ENCODE data around the gene DPEP2NB.
"Not testable (repeated sequence)": the region's sequence is repeated elsewhere in the genome, so short reads cannot be mapped to it uniquely, and the experiment has no call there.

DPEP2NB gene

GRCh38 chr16:67998231-67998778 lies 17.4 kb downstream of the DPEP2NB start:
- not testable (repeated sequence) for H3K27ac ChIP-seq, H2AFZ ChIP-seq, H3K9ac ChIP-seq

GRCh38 chr16:67996666-67997065 lies 19.0 kb downstream of the DPEP2NB start:
- no peak overlapping the region for H2AFZ ChIP-seq
- no peak for TF ChIP-seq CTCF (IDR thresholded peaks at IDR 0.05)
- H3K79me2 ChIP-seq = no peaks in the 10 kb centered on the region
- no peak overlapping the region for H3K4me3 ChIP-seq (ENCODE audit: low read depth, low read length)
- H3K4me2 ChIP-seq (ENCODE audit: low read length) = no peak overlapping the region
- no peaks in the 10 kb centered on the region for H3K9me3 ChIP-seq (ENCODE audit: control insufficient read depth, low read length)
- H3K4me1 ChIP-seq = no peaks in the 10 kb centered on the region
- H3K9ac ChIP-seq = no peak overlapping the region
- no peak overlapping the region for H3K27ac ChIP-seq
- no peaks in the 10 kb centered on the region for H3K36me3 ChIP-seq (ENCODE audit: control insufficient read depth, insufficient read depth, low read length)
- no peaks in the 10 kb centered on the region for H3K27me3 ChIP-seq (ENCODE audit: control insufficient read depth, insufficient read depth, low read length)

More at GRCh38 chr16:67998231-67998778, 17.4 kb downstream of the DPEP2NB start:
- H3K4me3 ChIP-seq (ENCODE audit: low read depth, low read length); H3K4me2 ChIP-seq (ENCODE audit: low read length); H3K27me3 ChIP-seq (ENCODE audit: control insufficient read depth, insufficient read depth, low read length); H3K79me2 ChIP-seq; H3K4me1 ChIP-seq; H3K9me3 ChIP-seq (ENCODE audit: control insufficient read depth, low read length); H3K36me3 ChIP-seq (ENCODE audit: control insufficient read depth, insufficient read depth, low read length): not testable (repeated sequence)

GRCh38 chr16:67995423-67995822 lies 20.3 kb downstream of the DPEP2NB start:
- no peak for TF ChIP-seq CTCF (IDR thresholded peaks at IDR 0.05)
- no peaks in the 10 kb centered on the region for H3K36me3 ChIP-seq (ENCODE audit: control insufficient read depth, insufficient read depth, low read length)
- H3K27me3 ChIP-seq (ENCODE audit: control insufficient read depth, insufficient read depth, low read length) = no peaks in the 10 kb centered on the region
- no peak overlapping the region for H2AFZ ChIP-seq
- H3K79me2 ChIP-seq = no peaks in the 10 kb centered on the region
- no peak overlapping the region for H3K9ac ChIP-seq
- no peak overlapping the region for H3K4me2 ChIP-seq (ENCODE audit: low read length)
- H3K9me3 ChIP-seq (ENCODE audit: control insufficient read depth, low read length) = no peaks in the 10 kb centered on the region
- no peaks in the 10 kb centered on the region for H3K4me1 ChIP-seq
- H3K4me3 ChIP-seq (ENCODE audit: low read depth, low read length) = no peak overlapping the region
- H3K27ac ChIP-seq = no peak overlapping the region

GRCh38 chr16:67994040-67994408 lies 21.7 kb downstream of the DPEP2NB start:
- not testable (repeated sequence) for H3K9ac ChIP-seq; H3K79me2 ChIP-seq; H3K27me3 ChIP-seq (ENCODE audit: control insufficient read depth, insufficient read depth, low read length); H3K36me3 ChIP-seq (ENCODE audit: control insufficient read depth, insufficient read depth, low read length); H3K9me3 ChIP-seq (ENCODE audit: control insufficient read depth, low read length); H3K4me3 ChIP-seq (ENCODE audit: low read depth, low read length); H3K4me2 ChIP-seq (ENCODE audit: low read length); H3K4me1 ChIP-seq
- Histone ChIP-seq H3K27ac (peak overlapping the region; percentile 11), H2AFZ (peak overlapping the region; percentile 78)

- Histone ChIP-seq H2AFZ (peak overlapping the region; percentile 78), H3K4me2 (ENCODE audit: low read length) (peak overlapping the region; percentile 45), H3K27ac (peak overlapping the region; percentile 11), H3K9me3 (ENCODE audit: control insufficient read depth, low read length) (no peaks in the 10 kb centered on the region), H3K36me3 (ENCODE audit: control insufficient read depth, insufficient read depth, low read length) (no peaks in the 10 kb centered on the region), H3K9ac (no peak overlapping the region), H3K27me3 (ENCODE audit: control insufficient read depth, insufficient read depth, low read length) (no peaks in the 10 kb centered on the region), H3K79me2 (no peaks in the 10 kb centered on the region), H3K4me3 (ENCODE audit: low read depth, low read length) (no peak overlapping the region), H3K4me1 (no peaks in the 10 kb centered on the region)
- peak; percentile 96 for TF ChIP-seq CTCF (IDR thresholded peaks at IDR 0.05)
Observed at GRCh38 chr16:67993207-67994039, 22.3 kb downstream of the DPEP2NB start.

All from parathyroid adenoma (tissue), 2 donors.